Measurements from ENCODE around the gene NET1.

- TF ChIP-seq CTCF (IDR thresholded peaks at IDR 0.05) (no peak), POLR2A (IDR thresholded peaks at IDR 0.05) (no peak)
Observed at GRCh38 chr10:5376450-5376849, 35.9 kb upstream of the NET1 start.

Data from thyroid gland (tissue), 4 donors.